KMS-11 (cell line): ENCODE results near the gene RPLP2.

Experiments
- H2AFZ ChIP-seq: fragments of 200-600 bp; sonication (generic); 2 replicates; pipeline ENCODE4 v1.6.1; 2016; ENCODE audit warnings: antibody characterized with exemption, mixed run types, low read depth
- H3K27ac ChIP-seq: fragments of 200-600 bp; sonication (generic); 2 replicates; pipeline ENCODE4 v1.6.1; 2016; ENCODE audit warnings: mild to moderate bottlenecking, mixed run types
- H3K27me3 ChIP-seq: fragments of 200-600 bp; sonication (generic); 2 replicates; pipeline ENCODE4 v1.6.1; 2017; ENCODE audit warnings: mild to moderate bottlenecking, low read depth, mixed run types, moderate library complexity; ENCODE audit not compliant: insufficient read depth
- H3K36me3 ChIP-seq: fragments of 200-600 bp; sonication (generic); 2 replicates; pipeline ENCODE4 v1.6.1; 2017; ENCODE audit warnings: mild to moderate bottlenecking, mixed run types; ENCODE audit not compliant: insufficient read depth
- H3K4me1 ChIP-seq: fragments of 200-600 bp; sonication (generic); 2 replicates; pipeline ENCODE4 v1.6.1; 2016; ENCODE audit warnings: mild to moderate bottlenecking, low read depth, mixed run types; ENCODE audit not compliant: poor library complexity, severe bottlenecking
- H3K4me2 ChIP-seq: fragments of 200-600 bp; sonication (generic); 2 replicates; pipeline ENCODE4 v1.7.0; 2016; ENCODE audit warnings: mild to moderate bottlenecking, mixed run types
- H3K4me3 ChIP-seq: fragments of 200-600 bp; sonication (generic); IDR thresholded peaks from 2 replicates; pipeline ENCODE4 v1.6.1; 2017; ENCODE audit warnings: low read depth, low read length, mixed read lengths; ENCODE audit not compliant: insufficient read depth
- H3K79me2 ChIP-seq: fragments of 200-600 bp; sonication (generic); 2 replicates; pipeline ENCODE4 v1.6.1; 2016; ENCODE audit warnings: low read depth, mixed run types; ENCODE audit not compliant: insufficient read depth
- H3K9ac ChIP-seq: fragments of 200-600 bp; sonication (generic); 2 replicates; pipeline ENCODE4 v1.6.1; 2016; ENCODE audit warnings: mild to moderate bottlenecking, mixed run types
- H4K20me1 ChIP-seq: fragments of 200-600 bp; sonication (generic); 2 replicates; pipeline ENCODE4 v1.6.1; 2016; ENCODE audit warnings: mild to moderate bottlenecking, mixed run types; ENCODE audit not compliant: insufficient read depth
- CTCF ChIP-seq: fragments of 200-600 bp; sonication (generic); conservative IDR thresholded peaks from 2 replicates; pipeline ENCODE4 v1.6.1; 2017; ENCODE audit warnings: low read depth, mild to moderate bottlenecking, antibody characterized with exemption, low read length, moderate library complexity, mixed read lengths

Gene RPLP2

GRCh38 chr11:843086-843734 lies 33.4 kb downstream of the RPLP2 start:
- H2AFZ ChIP-seq = peak overlapping the region; percentile 71

DNA sequence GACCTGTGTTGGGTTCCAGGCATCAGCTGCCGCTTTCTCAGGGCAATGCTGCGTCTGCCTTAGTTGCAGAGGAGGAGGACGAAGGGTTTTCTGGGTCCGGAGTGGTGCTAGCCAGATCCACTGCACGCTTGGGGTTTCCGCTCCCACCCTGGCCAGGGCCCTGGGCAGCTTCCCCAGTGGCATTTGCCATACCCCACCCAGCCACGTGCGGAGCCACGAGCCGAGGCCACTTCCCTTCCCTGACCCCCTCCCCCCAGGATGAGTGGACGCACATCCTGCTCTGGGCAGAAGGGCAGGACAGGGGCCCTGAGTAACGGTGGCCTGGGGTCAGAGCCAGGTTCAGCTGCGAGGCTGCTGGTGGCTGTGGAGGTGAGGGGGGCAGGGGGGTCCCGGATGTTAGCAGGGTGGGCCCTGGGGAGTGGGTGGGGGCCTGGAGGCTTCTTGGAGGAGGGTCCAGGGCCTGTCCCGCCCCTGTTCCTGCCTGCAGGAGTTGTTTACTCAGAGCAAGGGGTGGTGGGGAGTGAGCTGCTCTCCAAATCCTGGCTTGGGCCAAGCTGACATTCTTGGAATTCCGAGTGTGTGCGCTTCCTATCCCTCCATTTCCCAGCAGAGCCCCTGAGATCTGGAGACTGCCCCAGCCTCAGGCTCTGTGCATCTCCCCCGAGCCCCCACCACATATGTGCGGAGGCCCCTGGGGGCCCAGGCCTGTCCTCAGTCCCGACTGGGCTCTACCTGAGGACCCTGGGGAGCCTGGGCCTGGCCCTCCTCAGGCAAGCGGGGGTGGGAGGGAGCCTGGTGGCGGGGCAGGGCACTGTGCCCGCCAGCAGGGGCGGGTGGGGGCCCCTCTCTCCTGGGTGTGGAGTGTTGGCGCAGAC lies 34.3 kb downstream of the RPLP2 start:
- no peak overlapping the region for H3K27ac ChIP-seq
- peaks cover 34% of the 10 kb centered on the region for H3K4me1 ChIP-seq
- 0 out of 2 replicates have a peak, but pooled peaks cover 6% of the 10 kb centered on the region for H4K20me1 ChIP-seq
- TF ChIP-seq CTCF = no peak
- H3K9ac ChIP-seq = no peak overlapping the region
- no peak overlapping the region for H3K4me3 ChIP-seq
- no peak overlapping the region for H2AFZ ChIP-seq
- H3K4me2 ChIP-seq = peak overlapping the region; percentile 51; the same call in 1 of the 2 replicates
- H3K27me3 ChIP-seq = peaks cover 13% of the 10 kb centered on the region; the same call in 1 of the 2 replicates
- H3K36me3 ChIP-seq = no peaks in the 10 kb centered on the region
- H3K79me2 ChIP-seq = peaks cover 17% of the 10 kb centered on the region

More at GRCh38 chr11:843086-843734, 33.4 kb downstream of the RPLP2 start:
- Histone ChIP-seq H3K4me1 (peaks cover 26% of the 10 kb centered on the region), H3K79me2 (peaks cover 17% of the 10 kb centered on the region), H3K9ac (no peak overlapping the region), H3K4me2 (peak overlapping the region; percentile 93), H4K20me1 (0 out of 2 replicates have a peak, but pooled peaks cover 6% of the 10 kb centered on the region), H3K27me3 (peaks cover 6% of the 10 kb centered on the region; the same call in 1 of the 2 replicates), H3K4me3 (no peak overlapping the region), H3K36me3 (no peaks in the 10 kb centered on the region), H3K27ac (no peak overlapping the region)
- no peak for TF ChIP-seq CTCF

- Histone ChIP-seq H3K79me2 (peaks cover 17% of the 10 kb centered on the region), H3K4me2 (peak overlapping the region; percentile 51; the same call in 1 of the 2 replicates), H3K27me3 (peaks cover 16% of the 10 kb centered on the region; the same call in 1 of the 2 replicates), H3K4me3 (no peak overlapping the region), H3K36me3 (no peaks in the 10 kb centered on the region), H3K9ac (no peak overlapping the region), H2AFZ (no peak overlapping the region), H3K4me1 (peaks cover 37% of the 10 kb centered on the region), H4K20me1 (0 out of 2 replicates have a peak, but pooled peaks cover 6% of the 10 kb centered on the region), H3K27ac (no peak overlapping the region)
- TF ChIP-seq CTCF = no peak
Observed at GRCh38 chr11:844693-845644, 35.2 kb downstream of the RPLP2 start.
